H1 (cell line): ENCODE data around the gene TMTC2. TPM values are rescaled to one million over a fixed set of nuclear protein-coding genes. Genes with fewer than 3 reads are reported as not detected.

ENCODE experiments used
- CTCF ChIA-PET: fragments of 300-600 bp; sonication (Branson Sonifier 250); formaldehyde crosslinking; loops from one replicate; lab custom pipeline; 2021; ENCODE audit not compliant: partially characterized antibody; lab: Charles Lee
- POLR2A ChIA-PET: fragments of 300-600 bp; sonication (Branson Sonifier 250); formaldehyde crosslinking; loops from one replicate; lab custom pipeline; 2021; ENCODE audit warnings: inconsistent platforms; ENCODE audit not compliant: partially characterized antibody; lab: Charles Lee
- DNase-seq, 2 experiments: peaks; one replicate each; pipeline versions ENCODE4 v3.0.0 to v3.0.0-alpha.2; 2010 to 2022; ENCODE audit warnings: low spot score in 2 of 2, low read depth in 1 of 2, mixed read lengths in 1 of 2
- FAIRE-seq: peaks from 2 replicates; lab custom pipeline; 2011; peaks lifted over from hg19 to GRCh38; lab: Jason Lieb, UNC
- H2AFZ ChIP-seq: 2 replicates; pipeline ENCODE4 v1.8.1; 2012; ENCODE audit warnings: low read length, inconsistent platforms
- H2AK5ac ChIP-seq: 2 replicates; pipeline ENCODE4 v1.6.1; 2013; ENCODE audit warnings: low read depth, low read length
- H2BK120ac ChIP-seq: replicated peaks from 2 replicates; pipeline ENCODE3; 2013; ENCODE audit warnings: low read depth, low read length, inconsistent platforms
- H2BK12ac ChIP-seq: 2 replicates; pipeline ENCODE4 v1.6.1; 2013; ENCODE audit warnings: low read depth, low read length
- H2BK15ac ChIP-seq: 2 replicates; pipeline ENCODE4 v1.6.1; 2013; ENCODE audit warnings: low read length
- H2BK20ac ChIP-seq: 2 replicates; pipeline ENCODE4 v1.6.1; 2013; ENCODE audit warnings: low read length
- H2BK5ac ChIP-seq: 2 replicates; pipeline ENCODE4 v1.6.1; 2013; ENCODE audit warnings: low read depth, low read length
- H3K14ac ChIP-seq: 2 replicates; pipeline ENCODE4 v1.6.1; 2013; ENCODE audit warnings: inconsistent platforms; ENCODE audit not compliant: insufficient read length
- H3K18ac ChIP-seq: 2 replicates; pipeline ENCODE4 v1.6.1; 2013; ENCODE audit warnings: low read length; ENCODE audit errors: extremely low read depth
- H3K23ac ChIP-seq: 2 replicates; pipeline ENCODE4 v1.6.1; 2013; ENCODE audit warnings: inconsistent platforms; ENCODE audit not compliant: insufficient read length
- H3K23me2 ChIP-seq: 2 replicates; pipeline ENCODE4 v1.6.1; 2013; ENCODE audit warnings: low read depth, low read length
- H3K27ac ChIP-seq: 2 replicates; pipeline ENCODE4 v1.6.1; 2011; ENCODE audit warnings: low read depth, low read length, inconsistent platforms
- H3K27me3 ChIP-seq, 4 experiments: replicated peaks in 1 of 4; 1 replicate in 1 of 4; 2 replicates in 3 of 4; pipeline versions ENCODE4 v1.6.1 to v1.8.1; 2011 to 2013; ENCODE audit warnings: low read length in 3 of 4, mild to moderate bottlenecking in 3 of 4, inconsistent platforms in 2 of 4, mixed read lengths in 2 of 4, moderate library complexity in 1 of 4; ENCODE audit not compliant: control insufficient read depth in 3 of 4, insufficient read depth in 3 of 4; ENCODE audit errors: extremely low read depth in 1 of 4
- H3K36me3 ChIP-seq, 4 experiments: 2 replicates each; pipeline versions ENCODE4 v1.6.1 to v1.8.1; 2011 to 2013; ENCODE audit warnings: mild to moderate bottlenecking in 4 of 4, low read length in 3 of 4, moderate library complexity in 2 of 4, control low read depth in 1 of 4, inconsistent platforms in 1 of 4; ENCODE audit not compliant: insufficient read depth in 4 of 4, control insufficient read depth in 2 of 4
- H3K4ac ChIP-seq: replicated peaks from 2 replicates; pipeline ENCODE3; 2013; ENCODE audit warnings: low read length, low read depth, mixed read lengths, inconsistent platforms; ENCODE audit not compliant: insufficient read length
- H3K4me1 ChIP-seq, 4 experiments: replicated peaks in 1 of 4; 1 replicate in 1 of 4; 2 replicates in 3 of 4; pipeline versions ENCODE4 v1.6.1 to v1.8.1; 2011 to 2013; ENCODE audit warnings: low read length in 3 of 4, inconsistent platforms in 2 of 4, mixed read lengths in 1 of 4; ENCODE audit not compliant: insufficient read depth in 4 of 4, control insufficient read depth in 3 of 4
- H3K4me2 ChIP-seq, 2 experiments: 2 replicates each; pipeline versions ENCODE4 v1.6.1 to v1.8.1; 2011 to 2013; ENCODE audit warnings: low read depth in 2 of 2, low read length in 2 of 2, control low read depth in 1 of 2, inconsistent platforms in 1 of 2, mild to moderate bottlenecking in 1 of 2; ENCODE audit not compliant: insufficient read depth in 1 of 2
- H3K4me3 ChIP-seq, 4 experiments: fragments of 200-600, 300-600 bp in 1 of 4; sonication (generic), shearing (Covaris generic), sonication (Bioruptor Twin) in 1 of 4; 2 replicates each; pipeline versions ENCODE4 v1.5.1 to v1.8.1; 2011 to 2016; ENCODE audit warnings: low read length in 4 of 4, low read depth in 3 of 4, control low read depth in 2 of 4, inconsistent platforms in 2 of 4, mild to moderate bottlenecking in 2 of 4, mixed read lengths in 1 of 4, moderate library complexity in 1 of 4; ENCODE audit not compliant: insufficient read depth in 2 of 4; ENCODE audit errors: extremely low read depth in 1 of 4
- H3K56ac ChIP-seq: replicated peaks from 2 replicates; pipeline ENCODE3; 2013; ENCODE audit warnings: low read depth, mild to moderate bottlenecking, mixed read lengths, low read length, inconsistent platforms; ENCODE audit not compliant: insufficient read length
- H3K79me1 ChIP-seq: 2 replicates; pipeline ENCODE4 v1.6.1; 2013; ENCODE audit warnings: low read depth, low read length, control low read depth
- H3K79me2 ChIP-seq, 2 experiments: 2 replicates each; pipeline versions ENCODE4 v1.6.1 to v1.8.1; 2012 to 2013; ENCODE audit warnings: low read length in 2 of 2, mild to moderate bottlenecking in 2 of 2, inconsistent platforms in 1 of 2; ENCODE audit not compliant: insufficient read depth in 2 of 2, control insufficient read depth in 1 of 2
- H3K9ac ChIP-seq, 4 experiments: replicated peaks in 1 of 4; 1 replicate in 1 of 4; 2 replicates in 3 of 4; pipeline versions ENCODE4 v1.6.1 to v1.8.1; 2011 to 2013; ENCODE audit warnings: low read depth in 3 of 4, low read length in 3 of 4, control low read depth in 2 of 4, mild to moderate bottlenecking in 2 of 4, moderate library complexity in 2 of 4, inconsistent platforms in 1 of 4; ENCODE audit errors: extremely low read depth in 1 of 4
- H3K9me3 ChIP-seq, 2 experiments: 2 replicates each; pipeline versions ENCODE4 v1.6.1 to v1.8.1; 2012 to 2013; ENCODE audit warnings: mild to moderate bottlenecking in 2 of 2, moderate library complexity in 2 of 2, control low read depth in 1 of 2, inconsistent platforms in 1 of 2, low read depth in 1 of 2, low read length in 1 of 2, mixed read lengths in 1 of 2; ENCODE audit not compliant: insufficient read depth in 2 of 2
- H4K20me1 ChIP-seq, 2 experiments: replicated peaks in 1 of 2; 2 replicates each; pipeline versions ENCODE3 to v1.8.1; 2011 to 2013; ENCODE audit warnings: inconsistent platforms in 2 of 2, low read length in 2 of 2, mild to moderate bottlenecking in 1 of 2; ENCODE audit not compliant: insufficient read depth in 2 of 2, control insufficient read depth in 1 of 2
- H4K5ac ChIP-seq: 2 replicates; pipeline ENCODE4 v1.6.1; 2013; ENCODE audit warnings: low read length, low read depth, mixed read lengths, inconsistent platforms; ENCODE audit not compliant: insufficient read length
- H4K8ac ChIP-seq: 2 replicates; pipeline ENCODE4 v1.8.0; 2013; ENCODE audit warnings: mild to moderate bottlenecking, moderate library complexity, low read length, inconsistent platforms; ENCODE audit not compliant: insufficient read depth; ENCODE audit errors: extremely low read depth
- H4K91ac ChIP-seq: replicated peaks from 2 replicates; pipeline ENCODE3; 2013; ENCODE audit warnings: low read length, mixed read lengths, inconsistent platforms; ENCODE audit not compliant: insufficient read length
- EGR1 ChIP-seq: IDR thresholded peaks from 2 replicates; pipeline ENCODE4 v1.6.1; 2011; ENCODE audit warnings: low read depth, low read length, borderline replicate concordance
- EP300 ChIP-seq, 2 experiments: IDR thresholded peaks; 1 replicate in 1 of 2; 2 replicates in 1 of 2; pipeline ENCODE4 v1.6.1; 2011 to 2012; ENCODE audit warnings: low read depth in 2 of 2, low read length in 2 of 2, mild to moderate bottlenecking in 2 of 2, borderline replicate concordance in 1 of 2, inconsistent platforms in 1 of 2, moderate library complexity in 1 of 2
- EZH2 ChIP-seq: fragments of 200-600 bp; sonication (generic); IDR thresholded peaks from 2 replicates; pipeline ENCODE4 v1.7.1; 2012; ENCODE audit warnings: low read depth, mild to moderate bottlenecking, moderate library complexity, low read length, inconsistent platforms; ENCODE audit not compliant: severe bottlenecking
- FOSL1 ChIP-seq: IDR thresholded peaks from 2 replicates; pipeline ENCODE4 v1.6.1; 2011; ENCODE audit warnings: mild to moderate bottlenecking, low read depth, low read length, moderate library complexity; ENCODE audit not compliant: insufficient read depth
- JUND ChIP-seq: IDR thresholded peaks from 2 replicates; pipeline ENCODE4 v1.6.1; 2011; ENCODE audit warnings: mild to moderate bottlenecking, improper control_type of control experiment, low read length
- KDM1A ChIP-seq: fragments of 200-600, 300-600 bp; sonication (generic); IDR thresholded peaks from 2 replicates; pipeline ENCODE4 v1.7.1; 2016; ENCODE audit warnings: mild to moderate bottlenecking, low read length, borderline replicate concordance
- KDM4A ChIP-seq: IDR thresholded peaks from one replicate; pipeline ENCODE4 v1.7.1; 2012; ENCODE audit warnings: low read depth, mild to moderate bottlenecking, moderate library complexity, low read length, inconsistent platforms; ENCODE audit not compliant: severe bottlenecking
- KDM5A ChIP-seq: fragments of 200-600 bp; IDR thresholded peaks from 2 replicates; pipeline ENCODE4 v1.7.1; 2012; ENCODE audit warnings: mild to moderate bottlenecking, low read length, inconsistent platforms, mixed read lengths
- RBBP5 ChIP-seq: IDR thresholded peaks from 2 replicates; pipeline ENCODE4 v1.7.1; 2012; ENCODE audit warnings: low read depth, mild to moderate bottlenecking, inconsistent platforms, low read length, moderate library complexity, borderline replicate concordance
- SIN3A ChIP-seq, 2 experiments: IDR thresholded peaks in 1 of 2; conservative IDR thresholded peaks in 1 of 2; 2 replicates each; pipeline ENCODE4 v1.6.1; 2011 to 2012; ENCODE audit warnings: low read length in 2 of 2, improper control_type of control experiment in 1 of 2, low read depth in 1 of 2, mild to moderate bottlenecking in 1 of 2
- SIRT6 ChIP-seq: IDR thresholded peaks from one replicate; pipeline ENCODE4 v1.7.1; 2012; ENCODE audit warnings: low read length, inconsistent platforms
- TCF12 ChIP-seq: IDR thresholded peaks from 2 replicates; pipeline ENCODE4 v1.6.1; 2011; ENCODE audit warnings: low read depth, mild to moderate bottlenecking, low read length
- ZNF274 ChIP-seq: IDR thresholded peaks from 2 replicates; pipeline ENCODE4 v1.7.0; 2012; ENCODE audit warnings: low read length, borderline replicate concordance; ENCODE audit errors: extremely low read depth
- WGBS, 2 experiments: shearing (Covaris generic) in 1 of 2; methylation state at CpG; one replicate each; pipeline versions ENCODE4 v1.1.6 to v1.1.7; 2013 to 2015; ENCODE audit warnings: low lambda C conversion rate in 2 of 2, mixed read lengths in 2 of 2, inconsistent platforms in 1 of 2, low coverage in 1 of 2, missing lambda C conversion rate in 1 of 2; ENCODE audit not compliant: insufficient replicate concordance in 2 of 2, insufficient coverage in 1 of 2, insufficient read length in 1 of 2; ENCODE audit errors: extremely low coverage in 1 of 2, missing lambda C conversion rate in 1 of 2; 5-methylcytosine and 5-hydroxymethylcytosine counted together
- polyA plus RNA-seq, 7 experiments: library from polyadenylated mRNA; depleted of rRNA in 3 of 7; stranded (reverse) in 5 of 7; unstranded in 2 of 7; fragments of >200 nt in 5 of 7; fragments of 200-250 nt in 2 of 7; gene quantifications; 1 replicate in 5 of 7; 2 replicates in 1 of 7; 4 replicates in 1 of 7; pipeline versions ENCODE4 v1.2.1 to v1.2.3, GENCODE V29; 2011 to 2013; ENCODE audit warnings: missing spikeins in 2 of 7, mixed read lengths in 2 of 7
- total RNA-seq: library from RNA; stranded (reverse); fragmentation: NEBNext Ultra II Directional; extraction: Animal tissue kit (Norgen Biotek cat#: 25700); gene quantifications from 2 replicates; pipeline ENCODE4 v1.2.1, GENCODE V29; 2021
- TF ChIP-seq, protein P1 (sequence below): IDR thresholded peaks from 2 replicates; pipeline ENCODE4 v1.6.1; 2012; ENCODE audit warnings: inconsistent platforms

TMTC2 gene
- total and polyA plus RNA-seq, 2 of the 8 experiments (the other 6 are each of a cell fraction or from before 2014, with no cell fraction given), result 2.3 to 3.9 TPM

- no peak overlapping the region for H3K27ac ChIP-seq
- no peak overlapping the region for H2BK120ac ChIP-seq
- H3K36me3 ChIP-seq, result no peaks in the 10 kb centered on the region
- no peak overlapping the region for H2BK12ac ChIP-seq
- no peak overlapping the region for H2BK20ac ChIP-seq
- H2BK5ac ChIP-seq, result no peak overlapping the region
- no peaks in the 10 kb centered on the region for H3K27me3 ChIP-seq
- H2BK15ac ChIP-seq, result no peak overlapping the region
- no peak overlapping the region for H2AFZ ChIP-seq
- no peak for DNase-seq
- H2AK5ac ChIP-seq, result no peak overlapping the region
- H3K14ac ChIP-seq, result no peak overlapping the region
- no peak overlapping the region for H3K9ac ChIP-seq
- ChIA-PET CTCF (no interaction called here), POLR2A (no interaction called here)
- no peak overlapping the region for H4K5ac ChIP-seq
- no peaks in the 10 kb centered on the region for H3K79me2 ChIP-seq
- no peaks in the 10 kb centered on the region for H3K4me1 ChIP-seq
- H4K91ac ChIP-seq, result no peak overlapping the region
- no peak overlapping the region for H3K56ac ChIP-seq
- H4K8ac ChIP-seq, result no peak overlapping the region
- no peaks in the 10 kb centered on the region for H4K20me1 ChIP-seq
- no peak for FAIRE-seq
- H3K23me2 ChIP-seq, result no peaks in the 10 kb centered on the region
- no peak overlapping the region for H3K4ac ChIP-seq
- no peaks in the 10 kb centered on the region for H3K79me1 ChIP-seq
- H3K23ac ChIP-seq, result no peak overlapping the region
- H3K4me3 ChIP-seq, result no peak overlapping the region
- no peak overlapping the region for H3K4me2 ChIP-seq
- no peak overlapping the region for H3K18ac ChIP-seq
- H3K9me3 ChIP-seq, result no peaks in the 10 kb centered on the region
- WGBS, 2 experiments, result 99% methylated on average over 3 of the region's 3 CpGs; no CpG with 5 or more reads in 1 of the 2 experiments
- TF ChIP-seq, protein P1, sequence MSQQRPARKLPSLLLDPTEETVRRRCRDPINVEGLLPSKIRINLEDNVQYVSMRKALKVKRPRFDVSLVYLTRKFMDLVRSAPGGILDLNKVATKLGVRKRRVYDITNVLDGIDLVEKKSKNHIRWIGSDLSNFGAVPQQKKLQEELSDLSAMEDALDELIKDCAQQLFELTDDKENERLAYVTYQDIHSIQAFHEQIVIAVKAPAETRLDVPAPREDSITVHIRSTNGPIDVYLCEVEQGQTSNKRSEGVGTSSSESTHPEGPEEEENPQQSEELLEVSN, result no peak
- TF ChIP-seq JUND, result no peak
- no peak for TF ChIP-seq EP300 (IDR thresholded peaks at IDR 0.05; ENCODE audit: borderline replicate concordance in 1 of 2, low read depth in 2 of 2, low read length in 2 of 2)
- TF ChIP-seq RBBP5, result no peak
- no peak for TF ChIP-seq FOSL1
- no peak for TF ChIP-seq SIN3A (conservative IDR thresholded peaks at IDR 0.05 in 1 of 2, IDR thresholded peaks at IDR 0.05 in 1 of 2; ENCODE audit: low read depth in 1 of 2, low read length in 2 of 2)
- no peak for TF ChIP-seq KDM5A
- no peak for TF ChIP-seq EGR1
- TF ChIP-seq KDM4A, result no peak
- no peak for TF ChIP-seq KDM1A
- no peak for TF ChIP-seq ZNF274
- no peak for TF ChIP-seq EZH2
- no peak for TF ChIP-seq SIRT6
- no peak for TF ChIP-seq TCF12
Measured at GRCh38 chr12:82954064-82954463, 267.4 kb downstream of the TMTC2 start.
